HG03097 (cell line): ENCODE measurements around the gene TFEC.

Experiments used
- ATAC-seq: cut with Tn5 transposase; IDR thresholded peaks from one replicate; pipeline ENCODE4 v1.9.1; 2021; ENCODE audit not compliant: unreplicated experiment, low FRiP score

TFEC gene

GRCh38 chr7:115995701-115996100 lies 34.9 kb downstream of the TFEC start:
- ATAC-seq: no peak

DNA sequence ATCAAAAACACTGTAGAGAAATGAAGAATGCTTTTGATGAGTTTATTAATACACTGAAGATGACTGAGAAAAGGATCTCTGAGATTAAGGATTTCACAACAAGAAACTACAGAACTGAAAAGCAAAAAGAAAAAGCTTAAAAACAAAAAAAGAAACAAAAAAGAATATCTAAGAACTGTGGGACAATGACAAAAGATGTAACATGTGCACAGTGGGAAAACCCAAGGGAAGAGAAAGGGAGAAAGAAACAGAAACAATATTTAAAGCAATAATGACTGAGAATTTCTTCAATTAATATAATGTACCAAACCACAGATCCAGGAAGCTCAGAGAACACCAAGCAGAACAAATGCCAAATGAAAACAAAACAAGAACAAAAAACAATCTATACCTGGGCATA lies 42.2 kb downstream of the TFEC start:
- ATAC-seq: no peak

GRCh38 chr7:115987486-115987885 lies 43.1 kb downstream of the TFEC start:
- no peak for ATAC-seq

- ATAC-seq: no peak
Observed at GRCh38 chr7:115984105-115984504, 46.5 kb downstream of the TFEC start.

DNA sequence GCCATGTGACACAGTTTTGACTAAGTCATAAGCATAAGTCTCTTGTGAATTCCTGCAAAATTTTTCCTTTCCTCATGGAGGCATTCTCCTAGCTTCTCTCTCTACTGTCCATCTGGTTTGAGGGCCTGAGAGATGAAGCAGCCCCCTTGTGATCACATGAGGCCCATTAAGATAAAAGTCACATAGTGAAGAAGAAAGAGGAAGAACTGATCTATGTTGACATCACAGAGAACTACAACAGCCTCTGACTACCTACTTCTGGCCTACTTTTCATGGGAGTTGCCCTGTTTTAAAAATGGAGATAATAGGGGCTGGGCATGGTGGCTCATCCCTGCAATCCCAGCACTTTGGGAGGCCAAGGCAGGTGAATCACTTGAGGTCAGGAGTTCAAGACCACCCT lies 50.4 kb downstream of the TFEC start:
- ATAC-seq: no peak

- no peak for ATAC-seq
Observed at GRCh38 chr7:115976651-115977050, 53.9 kb downstream of the TFEC start.

DNA sequence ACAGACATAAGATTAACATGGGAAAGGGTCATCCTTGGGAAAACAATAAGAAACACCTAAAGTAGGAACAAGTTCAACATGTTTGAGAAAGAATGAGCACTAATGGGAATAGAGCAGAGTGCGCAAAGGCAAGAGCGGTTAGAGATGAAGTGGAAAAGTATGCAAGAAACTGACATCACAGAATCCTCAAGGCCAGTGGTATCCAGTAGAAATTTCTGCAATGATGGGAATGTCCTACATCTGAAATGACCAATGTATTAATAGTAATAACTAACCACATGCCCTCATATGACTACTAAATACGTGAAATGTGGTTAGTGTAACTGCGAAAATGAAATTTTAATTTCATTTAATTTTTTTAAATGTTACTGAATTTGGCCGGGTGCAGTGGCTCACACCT lies 54.8 kb downstream of the TFEC start:
- ATAC-seq: no peak

GRCh38 chr7:115973406-115973805 lies 57.2 kb downstream of the TFEC start:
- ATAC-seq: no peak

- no peak for ATAC-seq
Observed at GRCh38 chr7:115971506-115971905, 59.1 kb downstream of the TFEC start.

DNA sequence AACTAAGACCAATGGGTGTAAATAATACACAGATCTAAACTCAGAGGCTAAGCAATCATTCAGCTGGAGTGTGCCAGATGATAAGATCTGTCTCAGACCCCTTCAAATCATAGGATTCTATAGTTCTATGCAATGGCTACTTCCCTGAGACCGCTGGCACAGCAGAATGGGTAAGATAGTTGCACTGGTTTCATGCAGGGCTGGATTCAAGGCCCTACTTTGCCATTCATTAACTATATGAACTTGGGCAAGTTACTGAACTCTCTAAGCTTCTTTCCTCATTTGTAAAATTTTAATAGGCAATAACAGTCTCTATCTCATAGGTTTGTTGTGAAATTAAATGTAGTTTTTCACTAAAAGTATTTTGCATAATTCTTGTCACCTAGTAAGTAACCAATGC lies 62.0 kb downstream of the TFEC start:
- ATAC-seq: no peak

DNA sequence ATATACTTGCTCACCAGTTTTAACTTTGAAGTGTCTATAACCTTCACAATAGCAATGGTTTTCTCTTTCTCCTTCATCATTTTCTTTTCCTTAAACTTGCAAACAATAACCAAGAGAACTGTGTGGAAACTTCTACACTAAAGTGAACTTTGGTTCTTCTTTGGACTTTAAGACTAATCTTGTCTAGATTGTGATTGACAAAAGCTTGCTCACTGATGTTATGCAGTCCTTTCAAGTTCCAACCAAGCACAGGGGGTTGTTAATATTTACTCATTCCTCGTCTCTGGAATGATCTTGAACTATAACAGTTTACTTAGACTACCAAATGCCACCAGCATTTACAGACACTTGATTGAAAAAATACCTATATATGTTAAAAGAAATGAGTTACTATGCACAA lies 62.4 kb downstream of the TFEC start:
- ATAC-seq: no peak

DNA sequence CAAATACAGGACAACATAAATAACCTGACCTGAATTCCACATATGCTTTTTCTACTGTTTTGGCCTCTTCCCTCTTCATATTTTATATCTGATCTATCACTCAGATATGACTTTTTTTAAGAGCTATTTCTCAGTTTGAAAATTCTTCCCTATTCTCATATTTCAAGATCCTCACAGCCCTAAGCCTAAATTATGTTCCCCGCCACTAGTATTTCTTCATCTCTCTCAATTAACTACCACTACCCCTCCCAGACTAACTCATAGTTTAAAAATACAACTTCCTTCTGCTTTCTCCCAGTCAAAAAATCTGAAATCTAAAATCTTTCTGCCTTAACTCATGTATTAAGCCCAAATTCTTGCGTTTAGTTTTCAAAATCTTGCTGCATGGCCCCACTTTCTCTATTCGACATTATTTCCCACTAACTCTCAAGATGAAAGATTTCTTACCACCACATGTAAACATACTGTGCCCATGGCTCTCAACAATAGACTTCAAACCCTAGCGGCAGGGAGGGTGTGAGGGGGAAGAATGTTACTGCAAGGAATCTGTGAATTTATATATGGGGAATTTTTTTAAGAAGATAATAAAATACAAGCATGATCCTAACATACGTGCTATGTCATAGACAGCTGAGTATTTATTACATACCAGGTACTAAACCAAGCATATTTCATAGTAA lies 64.6 kb downstream of the TFEC start:
- ATAC-seq: no peak

GRCh38 chr7:115965236-115965635 lies 65.3 kb downstream of the TFEC start:
- ATAC-seq: no peak

GRCh38 chr7:115964799-115965198 lies 65.8 kb downstream of the TFEC start:
- ATAC-seq: no peak

GRCh38 chr7:115962340-115962739 lies 68.2 kb downstream of the TFEC start:
- ATAC-seq: no peak

DNA sequence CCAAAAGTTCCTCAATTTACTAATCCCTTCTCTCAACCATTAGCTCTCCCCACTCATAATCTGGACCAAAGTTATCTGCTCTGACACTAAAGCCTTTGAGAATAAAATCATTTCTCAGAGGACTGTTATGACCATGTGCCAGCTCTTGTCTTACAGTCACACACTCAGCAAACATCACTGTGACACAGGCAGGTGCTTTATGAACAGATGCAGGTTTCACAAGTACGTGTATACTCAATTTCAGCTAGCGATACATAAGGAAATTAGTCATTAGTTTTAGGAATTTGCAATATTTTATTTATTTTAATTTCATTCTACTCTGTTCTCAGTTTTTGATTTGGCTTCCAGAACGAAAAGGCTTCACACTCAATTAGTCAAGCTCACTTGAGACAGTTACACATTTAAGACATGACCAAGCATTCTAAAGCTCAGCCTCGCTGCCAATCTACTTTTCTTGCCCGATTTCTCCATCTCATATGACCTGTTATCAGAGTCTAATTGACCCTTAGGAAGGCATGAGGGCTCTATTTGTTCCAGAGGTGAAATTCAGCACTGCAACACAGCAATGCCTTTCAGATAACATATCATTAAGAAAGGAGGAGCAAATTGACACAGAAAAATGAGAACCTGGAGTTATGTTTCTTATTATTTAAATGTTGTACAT lies 76.8 kb downstream of the TFEC start:
- ATAC-seq: no peak

DNA sequence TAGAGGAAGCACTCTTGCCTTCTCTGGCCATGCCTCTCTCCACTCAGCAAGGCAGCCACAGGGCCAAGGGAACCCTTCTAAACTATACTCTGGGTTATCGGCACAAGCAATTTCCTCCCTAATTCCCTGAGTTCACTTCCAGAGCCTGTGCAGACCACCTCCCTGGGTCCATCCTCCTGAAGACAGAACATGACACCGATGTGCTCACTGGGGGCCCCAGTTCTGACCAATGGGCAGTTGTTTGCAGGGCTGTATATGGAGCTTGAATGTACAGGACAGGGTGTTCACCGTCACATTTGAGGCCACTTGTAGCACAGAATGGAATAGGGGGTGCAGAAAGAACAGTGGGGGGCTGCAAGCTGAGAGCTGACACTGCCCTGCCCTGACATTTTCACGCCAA lies 77.7 kb downstream of the TFEC start:
- no peak for ATAC-seq

DNA sequence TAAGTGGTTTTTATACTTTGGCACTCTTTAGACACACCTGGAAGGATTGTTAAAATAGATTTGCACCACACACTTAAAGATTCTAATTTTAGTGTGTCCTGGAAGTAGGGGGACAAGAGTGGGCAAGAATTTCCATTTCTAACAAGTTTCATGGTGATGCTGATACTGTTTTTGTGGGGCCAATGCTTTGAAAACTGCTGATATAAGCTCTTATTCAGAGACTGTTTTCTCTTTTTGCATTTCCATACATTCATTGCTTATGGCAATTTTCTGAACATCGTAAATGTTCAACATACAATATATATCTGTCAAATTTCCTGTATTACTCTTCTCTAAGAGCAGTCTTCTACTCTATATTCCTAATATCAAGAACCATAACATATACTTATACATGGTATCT lies 79.0 kb downstream of the TFEC start:
- no peak for ATAC-seq

DNA sequence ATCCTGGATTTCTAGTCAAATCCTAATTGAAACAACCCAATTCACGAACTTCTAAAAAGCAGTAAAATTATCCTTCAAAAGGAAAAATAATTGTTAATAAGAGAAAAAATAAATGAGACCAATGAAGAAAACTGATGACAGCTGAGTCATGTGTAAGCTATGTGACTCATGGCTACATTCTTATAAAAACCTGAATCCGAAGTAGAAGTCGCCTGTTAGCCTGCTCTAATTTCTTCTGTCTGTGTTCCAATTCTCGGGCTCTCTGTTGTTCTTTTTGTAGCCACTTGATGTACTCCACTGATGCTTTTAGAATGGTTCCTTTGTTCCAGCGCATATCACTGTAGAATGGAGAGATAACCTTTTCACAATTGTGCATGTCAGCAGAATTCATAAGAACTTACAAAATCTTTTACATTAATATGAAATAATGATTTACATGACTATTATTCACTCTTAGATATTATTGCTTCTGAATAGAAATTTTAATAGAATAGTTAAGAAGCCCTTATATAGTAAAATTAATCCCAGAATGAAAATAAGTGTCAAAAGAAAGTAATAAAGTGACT lies 88.8 kb downstream of the TFEC start:
- ATAC-seq: no peak

GRCh38 chr7:115940460-115941060 lies 90.0 kb downstream of the TFEC start:
- no peak for ATAC-seq

DNA sequence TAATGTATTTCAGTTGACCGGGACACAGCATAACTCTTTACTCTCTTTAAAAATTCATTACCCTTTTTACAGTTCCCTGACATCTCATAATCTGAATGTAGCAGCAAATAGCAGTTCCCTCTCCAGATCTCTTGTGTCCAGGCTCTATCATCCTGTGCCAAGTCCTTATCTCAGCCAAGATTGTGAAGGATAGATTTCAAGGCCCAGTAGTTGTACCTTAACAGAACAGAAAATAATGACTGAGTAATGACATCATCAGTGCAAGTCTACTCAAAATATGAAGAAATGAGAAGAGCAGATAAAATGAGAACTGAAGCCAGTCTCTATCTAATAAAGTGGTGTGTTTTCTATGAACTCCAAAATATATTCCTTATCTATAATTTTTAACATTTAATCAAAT lies 92.6 kb downstream of the TFEC start:
- no peak for ATAC-seq

DNA sequence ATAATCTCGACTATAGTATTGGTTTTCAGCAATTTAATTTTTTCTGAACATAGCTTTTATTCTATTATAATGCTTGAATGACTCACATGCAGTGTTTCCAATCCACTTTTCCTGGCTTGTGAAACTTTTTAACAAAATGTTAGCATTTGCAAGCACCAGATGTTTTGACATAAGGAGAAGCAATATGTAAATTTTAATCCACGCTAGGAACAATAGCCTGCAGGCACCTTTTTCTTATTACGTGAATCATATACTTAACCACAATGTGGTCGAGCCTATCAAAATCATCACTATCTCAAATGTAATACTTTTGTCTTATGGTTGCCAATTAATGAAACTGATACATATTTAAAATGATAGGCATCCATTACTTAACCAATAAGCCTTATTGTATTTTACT lies 97.1 kb downstream of the TFEC start:
- ATAC-seq: no peak
